NCI-H524 (cell line): ENCODE measurements around the gene CCL22.
"Not testable (repeated sequence)": the region's sequence is repeated elsewhere in the genome, so short reads cannot be mapped to it uniquely, and the experiment has no call there.

ENCODE experiments used
- DNase-seq, 2 experiments: peaks; one replicate each; lab custom pipeline; 2025; lab: John Stamatoyannopoulos, UW

CCL22 gene

GRCh38 chr16:57358527-57359095 lies at the start of gene CCL22:
Gene CCL22, plus strand, starts transcription at chr16:57358783. Its CDS starts 34 bp downstream, at chr16:57358817.
- DNase-seq, result no peak

- no peak for DNase-seq
Observed at GRCh38 chr16:57310801-57311200, 47.8 kb upstream of the CCL22 start.

GRCh38 chr16:57313509-57313908 lies 45.1 kb upstream of the CCL22 start:
- DNase-seq, result no peak

GRCh38 chr16:57314161-57314785 lies 44.3 kb upstream of the CCL22 start:
- DNase-seq, result no peak

GRCh38 chr16:57315416-57315815 lies 43.2 kb upstream of the CCL22 start:
- no peak for DNase-seq

- no peak for DNase-seq
Observed at GRCh38 chr16:57316390-57317017, 42.1 kb upstream of the CCL22 start.

- DNase-seq, result no peak
Observed at GRCh38 chr16:57318240-57318970, 40.2 kb upstream of the CCL22 start.

- no peak for DNase-seq
Observed at GRCh38 chr16:57319646-57320045, 38.9 kb upstream of the CCL22 start.

- DNase-seq, result no peak
Observed at GRCh38 chr16:57324749-57325148, 33.8 kb upstream of the CCL22 start.

GRCh38 chr16:57325458-57325857 lies 33.1 kb upstream of the CCL22 start:
- no peak for DNase-seq

- DNase-seq, result no peak
Observed at GRCh38 chr16:57329718-57330327, 28.8 kb upstream of the CCL22 start.

GRCh38 chr16:57331355-57331754 lies 27.2 kb upstream of the CCL22 start:
- no peak for DNase-seq

GRCh38 chr16:57333402-57333801 lies 25.2 kb upstream of the CCL22 start:
- no peak for DNase-seq

GRCh38 chr16:57335366-57335765 lies 23.2 kb upstream of the CCL22 start:
- no peak for DNase-seq

GRCh38 chr16:57341062-57341440 lies 17.5 kb upstream of the CCL22 start:
- DNase-seq, result no peak

- DNase-seq, result peak in 1 of 2 experiments; percentile 4
Observed at GRCh38 chr16:57341441-57342303, 16.9 kb upstream of the CCL22 start.

- not testable (repeated sequence) for DNase-seq
Observed at GRCh38 chr16:57342606-57343005, 16.0 kb upstream of the CCL22 start.

- DNase-seq, result no peak
Observed at GRCh38 chr16:57343221-57343620, 15.4 kb upstream of the CCL22 start.

- DNase-seq, result not testable (repeated sequence)
Observed at GRCh38 chr16:57344094-57344493, 14.5 kb upstream of the CCL22 start.

GRCh38 chr16:57345021-57345420 lies 13.6 kb upstream of the CCL22 start:
- DNase-seq, result no peak

GRCh38 chr16:57345666-57346204 lies 12.8 kb upstream of the CCL22 start:
- no peak for DNase-seq
